A549 (cell line): Measurements from ENCODE around the gene CD81. TPM values are rescaled to one million over a fixed set of nuclear protein-coding genes. Genes with fewer than 3 reads are reported as not detected.

Experiments
- ATAC-seq, 2 experiments: fragments of 200-7000 bp in 1 of 2; fragments of >200 bp in 1 of 2; cut with Nextera tagmentation in 1 of 2; cut with Tn5 transposase in 1 of 2; 3 replicates each; pipeline versions ENCODE4 v1.8.0 to v1.9.1; 2018 to 2020; ENCODE audit warnings: mild to moderate bottlenecking in 1 of 2, moderate library complexity in 1 of 2
- CTCF ChIA-PET: fragments of 300-600 bp; sonication (Branson Sonifier 250); formaldehyde crosslinking; extraction: SDS; loops from one replicate; lab custom pipeline; 2021; ENCODE audit warnings: antibody characterized with exemption, inconsistent platforms; lab: Yijun Ruan, JAX
- POLR2A ChIA-PET: fragments of 350-600 bp; formaldehyde crosslinking; extraction: SDS; loops from one replicate; lab custom pipeline; 2021; ENCODE audit warnings: antibody characterized with exemption, inconsistent platforms; lab: Yijun Ruan, JAX
- DNase-seq, 2 experiments: peaks; one replicate each; pipeline versions ENCODE4 v3.0.0 to v3.0.0-alpha.2; 2011 to 2016; ENCODE audit warnings: low read depth in 1 of 2, low spot score in 1 of 2
- FAIRE-seq: peaks from 2 replicates; lab custom pipeline; 2011; peaks lifted over from hg19 to GRCh38; lab: Jason Lieb, UNC
- H3K27ac ChIP-seq, 2 experiments: fragments of >200 bp; sonication (Bioruptor Twin); formaldehyde crosslinking; 3 replicates each; pipeline ENCODE4 v1.5.1; 2016 to 2017
- H3K4me1 ChIP-seq: fragments of >200 bp; sonication (Bioruptor Twin); formaldehyde crosslinking; 3 replicates; pipeline ENCODE4 v1.6.1; 2016
- H3K4me2 ChIP-seq: fragments of >200 bp; sonication (Bioruptor Twin); formaldehyde crosslinking; 3 replicates; pipeline ENCODE4 v1.6.1; 2016
- H3K4me3 ChIP-seq: fragments of >200 bp; sonication (Bioruptor Twin); formaldehyde crosslinking; 3 replicates; pipeline ENCODE4 v1.5.1; 2016
- H3K9me3 ChIP-seq: fragments of >200 bp; sonication (Bioruptor Twin); formaldehyde crosslinking; 3 replicates; pipeline ENCODE4 v1.6.1; 2016
- CHD4 ChIP-seq: fragments of 200-600 bp; sonication (generic); IDR thresholded peaks from 2 replicates; pipeline ENCODE4 v1.6.1; 2016; ENCODE audit warnings: antibody characterized with exemption, mild to moderate bottlenecking, borderline replicate concordance
- GATA3 ChIP-seq: IDR thresholded peaks from 2 replicates; pipeline ENCODE4 v1.6.1; 2012; ENCODE audit warnings: borderline replicate concordance
- HMGXB4 ChIP-seq: fragments of 250-450 bp; sonication (Bioruptor Pico); IDR thresholded peaks from 2 replicates; pipeline ENCODE4 v1.5.0; 2021; ENCODE audit warnings: mild to moderate bottlenecking, moderate library complexity, borderline replicate concordance
- HOXA7 ChIP-seq: fragments of 250-450 bp; sonication (Bioruptor Pico); IDR thresholded peaks from 2 replicates; pipeline ENCODE4 v1.5.0; 2020; ENCODE audit warnings: mild to moderate bottlenecking, moderate library complexity
- HOXB13 ChIP-seq: fragments of 250-450 bp; sonication (Bioruptor Pico); IDR thresholded peaks from 2 replicates; pipeline ENCODE4 v1.5.0; 2020; ENCODE audit warnings: low read depth, mild to moderate bottlenecking, moderate library complexity
- MYC ChIP-seq: IDR thresholded peaks from 2 replicates; pipeline ENCODE4 v1.6.1; 2012; ENCODE audit warnings: mild to moderate bottlenecking, inconsistent platforms, low read length, improper control_type of control experiment, borderline replicate concordance
- NPAS2 ChIP-seq: fragments of 250-450 bp; sonication (Bioruptor Pico); IDR thresholded peaks from 2 replicates; pipeline ENCODE4 v1.8.0; 2022; ENCODE audit warnings: mild to moderate bottlenecking, moderate library complexity, borderline replicate concordance
- POLR2AphosphoS2 ChIP-seq: conservative IDR thresholded peaks from 2 replicates; pipeline ENCODE4 v1.6.1; 2012; ENCODE audit warnings: low read length, improper control_type of control experiment, inconsistent platforms
- RCOR1 ChIP-seq: fragments of 150-350 bp; IDR thresholded peaks from 2 replicates; pipeline ENCODE4 v1.6.1; 2014; ENCODE audit warnings: antibody characterized with exemption, low read length, low read depth
- TFCP2L1 ChIP-seq: fragments of 250-450 bp; sonication (Bioruptor Pico); IDR thresholded peaks from 2 replicates; pipeline ENCODE4 v1.5.0; 2021; ENCODE audit warnings: mild to moderate bottlenecking
- TP53 ChIP-seq: fragments of 250-450 bp; sonication (Bioruptor Pico); IDR thresholded peaks from 2 replicates; pipeline ENCODE4 v1.5.0; 2021; ENCODE audit warnings: mild to moderate bottlenecking, moderate library complexity
- ZC3H11A ChIP-seq: fragments of 450-650 bp; IDR thresholded peaks from 2 replicates; pipeline ENCODE4 v1.6.1; 2014; ENCODE audit warnings: antibody characterized with exemption, mild to moderate bottlenecking
- ZNF302 ChIP-seq: fragments of 250-450 bp; sonication (Bioruptor Pico); IDR thresholded peaks from 2 replicates; pipeline ENCODE4 v1.9.0; 2021; ENCODE audit warnings: inconsistent platforms, mild to moderate bottlenecking, moderate library complexity
- WGBS: methylation state at CpG from one replicate; pipeline ENCODE4 v1.1.6; 2017; ENCODE audit errors: missing lambda C conversion rate; 5-methylcytosine and 5-hydroxymethylcytosine counted together
- polyA plus RNA-seq, 4 experiments: library from polyadenylated mRNA; depleted of rRNA in 3 of 4; stranded (reverse); fragments of >200 nt; fragmentation: RNase III in 1 of 4; extraction: RNeasy Plus Mini Kit Qiagen cat#74134 plus additional on column Dnase treatment in 1 of 4; gene quantifications; 2 replicates in 3 of 4; 3 replicates in 1 of 4; pipeline ENCODE4 v1.2.3, GENCODE V29; 2011 to 2017
- TF ChIP-seq, protein P1 (sequence below): fragments of >200 bp; sonication (Bioruptor Twin); formaldehyde crosslinking; IDR thresholded peaks from 3 replicates; pipeline ENCODE4 v1.5.1; 2016
- TF ChIP-seq, protein P2 (sequence below): fragments of 450-650 bp; IDR thresholded peaks from 2 replicates; pipeline ENCODE4 v1.6.1; 2014; ENCODE audit warnings: antibody characterized with exemption
- TF ChIP-seq, protein P3 (sequence below): IDR thresholded peaks from 2 replicates; pipeline ENCODE4 v1.6.1; 2012; ENCODE audit warnings: low read depth, borderline replicate concordance

CD81 gene
- polyA plus RNA-seq, 2 of the 4 experiments (the other 2 are of a cell fraction): 125 to 247 TPM

GRCh38 chr11:2412323-2412722 lies 35.2 kb downstream of the CD81 start:
- no peak for DNase-seq
- POLR2A ChIA-PET: no interaction called here
- Histone ChIP-seq H3K4me1 (no peaks in the 10 kb centered on the region), H3K4me2 (no peak overlapping the region), H3K9me3 (no peaks in the 10 kb centered on the region), H3K27ac (no peak overlapping the region), H3K4me3 (no peak overlapping the region)
- CTCF ChIA-PET: interaction anchor here (0.8 to 31.0 kb wide), 4 partner anchors 8 to 219 kb away, joined by 3 to 903 read pairs (median 118); partner anchors contain the start of genes C11orf21, TSPAN32 and TSSC4
- TF ChIP-seq CHD4: no peak
- TF ChIP-seq HMGXB4 (CRISPR knock-in tag): no peak
- TF ChIP-seq HOXB13 (CRISPR knock-in tag): no peak
- TF ChIP-seq ZNF302: no peak
- TF ChIP-seq HOXA7: no peak
- TF ChIP-seq, protein P1, sequence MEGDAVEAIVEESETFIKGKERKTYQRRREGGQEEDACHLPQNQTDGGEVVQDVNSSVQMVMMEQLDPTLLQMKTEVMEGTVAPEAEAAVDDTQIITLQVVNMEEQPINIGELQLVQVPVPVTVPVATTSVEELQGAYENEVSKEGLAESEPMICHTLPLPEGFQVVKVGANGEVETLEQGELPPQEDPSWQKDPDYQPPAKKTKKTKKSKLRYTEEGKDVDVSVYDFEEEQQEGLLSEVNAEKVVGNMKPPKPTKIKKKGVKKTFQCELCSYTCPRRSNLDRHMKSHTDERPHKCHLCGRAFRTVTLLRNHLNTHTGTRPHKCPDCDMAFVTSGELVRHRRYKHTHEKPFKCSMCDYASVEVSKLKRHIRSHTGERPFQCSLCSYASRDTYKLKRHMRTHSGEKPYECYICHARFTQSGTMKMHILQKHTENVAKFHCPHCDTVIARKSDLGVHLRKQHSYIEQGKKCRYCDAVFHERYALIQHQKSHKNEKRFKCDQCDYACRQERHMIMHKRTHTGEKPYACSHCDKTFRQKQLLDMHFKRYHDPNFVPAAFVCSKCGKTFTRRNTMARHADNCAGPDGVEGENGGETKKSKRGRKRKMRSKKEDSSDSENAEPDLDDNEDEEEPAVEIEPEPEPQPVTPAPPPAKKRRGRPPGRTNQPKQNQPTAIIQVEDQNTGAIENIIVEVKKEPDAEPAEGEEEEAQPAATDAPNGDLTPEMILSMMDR: no peak
- no peak for TF ChIP-seq RCOR1
- TF ChIP-seq TP53: no peak
- no peak for ATAC-seq
- WGBS: 64% methylated on average over 5 of the region's 6 CpGs
- no peak for FAIRE-seq

GRCh38 chr11:2413742-2414579 lies 36.9 kb downstream of the CD81 start:
- TF ChIP-seq, protein P2, sequence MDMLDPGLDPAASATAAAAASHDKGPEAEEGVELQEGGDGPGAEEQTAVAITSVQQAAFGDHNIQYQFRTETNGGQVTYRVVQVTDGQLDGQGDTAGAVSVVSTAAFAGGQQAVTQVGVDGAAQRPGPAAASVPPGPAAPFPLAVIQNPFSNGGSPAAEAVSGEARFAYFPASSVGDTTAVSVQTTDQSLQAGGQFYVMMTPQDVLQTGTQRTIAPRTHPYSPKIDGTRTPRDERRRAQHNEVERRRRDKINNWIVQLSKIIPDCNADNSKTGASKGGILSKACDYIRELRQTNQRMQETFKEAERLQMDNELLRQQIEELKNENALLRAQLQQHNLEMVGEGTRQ: no peak
- TF ChIP-seq POLR2AphosphoS2: no peak
- no peak for TF ChIP-seq TFCP2L1
- TF ChIP-seq, protein P3, sequence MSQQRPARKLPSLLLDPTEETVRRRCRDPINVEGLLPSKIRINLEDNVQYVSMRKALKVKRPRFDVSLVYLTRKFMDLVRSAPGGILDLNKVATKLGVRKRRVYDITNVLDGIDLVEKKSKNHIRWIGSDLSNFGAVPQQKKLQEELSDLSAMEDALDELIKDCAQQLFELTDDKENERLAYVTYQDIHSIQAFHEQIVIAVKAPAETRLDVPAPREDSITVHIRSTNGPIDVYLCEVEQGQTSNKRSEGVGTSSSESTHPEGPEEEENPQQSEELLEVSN: no peak
- TF ChIP-seq GATA3: no peak
- TF ChIP-seq NPAS2 (CRISPR knock-in tag): no peak
- TF ChIP-seq, all 56 proteins: peak for 0
- DNase-seq (no peak), FAIRE-seq (no peak), ATAC-seq (no peak)
- ChIA-PET CTCF (interaction anchor here (2.2 to 31.0 kb wide), 2 partner anchors 14 to 105 kb away, joined by 10 to 903 read pairs; partner anchors contain the start of genes C11orf21, TSPAN32 and TSSC4), POLR2A (no interaction called here)
- no peak overlapping the region for H3K4me3 ChIP-seq
- no peaks in the 10 kb centered on the region for H3K9me3 ChIP-seq
- H3K4me1 ChIP-seq: no peaks in the 10 kb centered on the region
- no peak overlapping the region for H3K4me2 ChIP-seq
- H3K27ac ChIP-seq: no peak overlapping the region
- 77% methylated on average over 18 of the region's 43 CpGs for WGBS

DNA sequence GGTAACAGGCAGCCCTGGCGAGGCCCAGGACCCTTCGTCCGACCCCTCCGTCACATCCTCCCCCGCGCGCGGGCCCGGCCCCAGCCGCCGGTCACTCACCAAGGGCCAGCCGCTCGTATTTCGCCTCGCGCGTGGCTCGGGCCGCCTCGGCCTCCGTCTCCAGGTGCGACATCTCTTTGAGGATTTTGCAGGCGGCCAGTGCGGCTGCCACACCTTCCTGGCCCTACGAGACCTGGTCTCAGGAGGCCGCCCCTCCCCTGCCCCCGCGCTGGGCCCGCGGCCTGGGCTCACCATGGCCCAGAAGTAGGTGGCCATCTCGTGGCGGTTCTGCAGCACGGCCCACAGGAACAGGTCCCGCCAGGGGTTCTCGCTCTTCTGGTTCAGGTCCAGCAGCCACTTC lies 37.5 kb downstream of the CD81 start:
- POLR2A ChIA-PET: no interaction called here
- no peak overlapping the region for H3K4me2 ChIP-seq
- no peaks in the 10 kb centered on the region for H3K9me3 ChIP-seq
- DNase-seq (no peak), FAIRE-seq (no peak), ATAC-seq (no peak)
- 83% methylated on average over 32 of the region's 35 CpGs for WGBS
- no peak overlapping the region for H3K4me3 ChIP-seq
- H3K27ac ChIP-seq: no peak overlapping the region
- no peaks in the 10 kb centered on the region for H3K4me1 ChIP-seq
- CTCF ChIA-PET: interaction anchor here (1.9 to 31.0 kb wide), 2 partner anchors 106 to 117 kb away, joined by 7 to 903 read pairs; partner anchors contain the start of genes C11orf21 and TSPAN32
- TF ChIP-seq MYC: no peak
- TF ChIP-seq ZC3H11A: no peak
- TF ChIP-seq NPAS2 (CRISPR knock-in tag): no peak
- TF ChIP-seq, all 56 proteins: peak for 0
